GM23338 (cell line): ENCODE data around the gene NDST1. TPM values are rescaled to one million over a fixed set of nuclear protein-coding genes. Genes with fewer than 3 reads are reported as not detected.

Experiments
- ATAC-seq: fragments of 200-7000 bp; cut with Tn5 transposase; 3 replicates; pipeline ENCODE4 v1.9.1; 2020
- DNase-seq: peaks from one replicate; pipeline ENCODE4 v3.0.0-alpha.2; 2015; ENCODE audit warnings: low spot score
- H2AFZ ChIP-seq: fragments of 200-600 bp; sonication (generic); 2 replicates; pipeline ENCODE4 v1.8.0; 2016; ENCODE audit warnings: antibody characterized with exemption, mild to moderate bottlenecking, moderate library complexity
- H3F3A ChIP-seq: fragments of 200-600 bp; sonication (generic); replicated peaks from 2 replicates; pipeline ENCODE4 v1.8.0; 2017; ENCODE audit warnings: antibody characterized with exemption, mixed run types, low read depth
- H3K27ac ChIP-seq: fragments of 200-600 bp; sonication (generic); 2 replicates; pipeline ENCODE4 v1.6.1; 2016; ENCODE audit warnings: low read depth
- H3K27me3 ChIP-seq: fragments of 200-600 bp; sonication (generic); 2 replicates; pipeline ENCODE4 v1.8.0; 2016; ENCODE audit warnings: mild to moderate bottlenecking, mixed run types, moderate library complexity; ENCODE audit not compliant: insufficient read depth
- H3K36me3 ChIP-seq: fragments of 200-600 bp; sonication (generic); 2 replicates; pipeline ENCODE4 v1.8.0; 2016; ENCODE audit warnings: mild to moderate bottlenecking; ENCODE audit not compliant: insufficient read depth
- H3K4me1 ChIP-seq: fragments of 200-600 bp; sonication (generic); 2 replicates; pipeline ENCODE4 v1.8.0; 2016; ENCODE audit warnings: mild to moderate bottlenecking, moderate library complexity; ENCODE audit not compliant: insufficient read depth
- H3K4me2 ChIP-seq: fragments of 200-600 bp; sonication (generic); 2 replicates; pipeline ENCODE4 v1.7.1; 2017; ENCODE audit warnings: mixed run types
- H3K4me3 ChIP-seq: fragments of 200-600 bp; sonication (generic); 2 replicates; pipeline ENCODE4 v1.6.1; 2016; ENCODE audit warnings: mixed run types
- H3K79me2 ChIP-seq: fragments of 200-600 bp; sonication (generic); replicated peaks from 2 replicates; pipeline ENCODE4 v1.8.0; 2017; ENCODE audit warnings: mild to moderate bottlenecking; ENCODE audit not compliant: insufficient read depth
- H3K9me2 ChIP-seq: fragments of 200-600 bp; sonication (generic); 2 replicates; pipeline ENCODE4 v1.8.0; 2017; ENCODE audit not compliant: insufficient read depth
- H4K20me1 ChIP-seq: fragments of 200-600 bp; sonication (generic); replicated peaks from 2 replicates; pipeline ENCODE4 v1.8.0; 2017; ENCODE audit warnings: mild to moderate bottlenecking; ENCODE audit not compliant: insufficient read depth
- H3K27ac Mint-ChIP-seq: 2 replicates; pipeline ENCODE4 v1.8.0; 2020; ENCODE audit warnings: inconsistent platforms, mild to moderate bottlenecking, moderate library complexity, mixed read lengths
- H3K27me3 Mint-ChIP-seq: 3 replicates; pipeline ENCODE4 v1.8.0; 2022; ENCODE audit warnings: low read depth, mild to moderate bottlenecking, moderate library complexity, mixed read lengths, inconsistent platforms; ENCODE audit not compliant: insufficient read depth, poor library complexity
- H3K36me3 Mint-ChIP-seq: 3 replicates; pipeline ENCODE4 v1.8.0; 2021; ENCODE audit warnings: low read depth, mild to moderate bottlenecking, inconsistent platforms, moderate library complexity, mixed read lengths
- H3K4me1 Mint-ChIP-seq: 3 replicates; pipeline ENCODE4 v1.8.0; 2020; ENCODE audit warnings: mild to moderate bottlenecking, inconsistent platforms, mixed read lengths
- H3K4me3 Mint-ChIP-seq: 3 replicates; pipeline ENCODE4 v1.8.0; 2021; ENCODE audit warnings: moderate library complexity, mild to moderate bottlenecking, inconsistent platforms, mixed read lengths
- H3K9me3 Mint-ChIP-seq: 3 replicates; pipeline ENCODE4 v1.8.0; 2020; ENCODE audit warnings: moderate library complexity, mild to moderate bottlenecking, inconsistent platforms, mixed read lengths
- CREB1 ChIP-seq: fragments of 250-450 bp; sonication (Bioruptor Pico); IDR thresholded peaks from 2 replicates; pipeline ENCODE4 v1.5.0; 2020; ENCODE audit warnings: low read depth, mild to moderate bottlenecking, moderate library complexity
- CTCF ChIP-seq, 2 experiments: fragments of 200-600 bp in 1 of 2; sonication (generic) in 1 of 2; conservative IDR thresholded peaks; 2 replicates each; pipeline versions ENCODE4 v1.5.1 to v1.6.1; 2016 to 2017; ENCODE audit warnings: antibody characterized with exemption in 2 of 2, low read depth in 2 of 2, mild to moderate bottlenecking in 2 of 2, moderate library complexity in 1 of 2
- ETS1 ChIP-seq: IDR thresholded peaks from 2 replicates; pipeline ENCODE4 v1.6.1; 2016; ENCODE audit warnings: antibody characterized with exemption
- EZH2 ChIP-seq: fragments of 200-600 bp; sonication (generic); IDR thresholded peaks from one replicate; pipeline ENCODE4 v1.8.0; 2017; ENCODE audit warnings: antibody characterized with exemption, mild to moderate bottlenecking, low read depth; ENCODE audit not compliant: unreplicated experiment
- EZH2phosphoT487 ChIP-seq: fragments of 200-600 bp; sonication (generic); IDR thresholded peaks from one replicate; pipeline ENCODE4 v1.8.1; 2018; ENCODE audit warnings: antibody characterized with exemption; ENCODE audit not compliant: unreplicated experiment
- JUNB ChIP-seq: IDR thresholded peaks from one replicate; pipeline ENCODE4 v1.6.1; 2016; ENCODE audit warnings: antibody characterized with exemption; ENCODE audit not compliant: unreplicated experiment
- NANOG ChIP-seq: IDR thresholded peaks from 2 replicates; pipeline ENCODE4 v1.6.1; 2016; ENCODE audit warnings: antibody characterized with exemption, borderline replicate concordance
- POLR2AphosphoS5 ChIP-seq: IDR thresholded peaks from 2 replicates; pipeline ENCODE4 v1.6.1; 2016; ENCODE audit warnings: antibody characterized with exemption, low read depth
- STAT1 ChIP-seq: IDR thresholded peaks from one replicate; pipeline ENCODE4 v1.6.1; 2016; ENCODE audit warnings: antibody characterized with exemption; ENCODE audit not compliant: unreplicated experiment
- ZNF114 ChIP-seq: fragments of 250-450 bp; sonication (Bioruptor Pico); IDR thresholded peaks from 2 replicates; pipeline ENCODE4 v1.5.0; 2020; ENCODE audit warnings: mild to moderate bottlenecking, moderate library complexity
- ZNF331 ChIP-seq: fragments of 250-450 bp; sonication (Bioruptor Pico); IDR thresholded peaks from 2 replicates; pipeline ENCODE4 v1.5.0; 2020; ENCODE audit warnings: low read depth, mild to moderate bottlenecking, moderate library complexity
- polyA plus RNA-seq: library from polyadenylated mRNA; unstranded; fragments of >200 nt; fragmentation: Nextera tagmentation; extraction: Ambion mirVana; gene quantifications from 2 replicates; pipeline ENCODE4 v1.2.1, GENCODE V29; 2016
- total RNA-seq: library from RNA; depleted of rRNA; stranded (reverse); fragments of >200 nt; shearing (Covaris generic); gene quantifications from 2 replicates; pipeline ENCODE4 v1.2.3, GENCODE V29; 2014

The NDST1 gene
- total and polyA plus RNA-seq, 2 experiments from 2014 or later, result 7.3 to 85.0 TPM

- Histone ChIP-seq H3F3A (0 out of 2 replicates have a peak, but pooled peaks cover 6% of the 10 kb centered on the region), H3K79me2 (peaks cover 92% of the 10 kb centered on the region), H4K20me1 (peaks cover 22% of the 10 kb centered on the region), H3K36me3 (no peaks in the 10 kb centered on the region), H3K27me3 (no peaks in the 10 kb centered on the region), H3K4me2 (peak overlapping the region; percentile 74), H3K9me2 (no peaks in the 10 kb centered on the region), H3K4me3 (no peak overlapping the region), H3K27ac (peak overlapping the region; percentile 55; the same call in 1 of the 2 replicates), H3K4me1 (peaks cover 34% of the 10 kb centered on the region), H2AFZ (no peak overlapping the region)
- ATAC-seq (peak; percentile 59), DNase-seq (peak; percentile 62)
- Mint-ChIP-seq H3K27ac (peak overlapping the region; percentile 58), H3K4me1 (peaks cover 65% of the 10 kb centered on the region), H3K36me3 (no peaks in the 10 kb centered on the region), H3K27me3 (peaks cover 26% of the 10 kb centered on the region), H3K4me3 (peak overlapping the region; percentile 24; the same call in 2 of the 3 replicates), H3K9me3 (no peaks in the 10 kb centered on the region)
- TF ChIP-seq POLR2AphosphoS5 (no peak), ETS1 (no peak), EZH2 (no peak), CTCF (conservative IDR thresholded peaks at IDR 0.05; ENCODE audit: low read depth in 2 of 2) (no peak), NANOG (no peak)
These were observed 3.8 kb downstream of the NDST1 start for GRCh38 chr5:150511578-150512367.

GRCh38 chr5:150512368-150512747 lies 4.4 kb downstream of the NDST1 start:
- Mint-ChIP-seq H3K4me3 (no peak overlapping the region; the same call in 2 of the 3 replicates), H3K27ac (peak overlapping the region; percentile 51; the same call in 1 of the 2 replicates)
- H3K4me2 ChIP-seq, result peak overlapping the region; percentile 74; the same call in 1 of the 2 replicates
- TF ChIP-seq NANOG (no peak), ZNF331 (CRISPR knock-in tag) (no peak), ETS1 (no peak), JUNB (no peak), STAT1 (no peak), CREB1 (no peak), EZH2phosphoT487 (no peak), EZH2 (no peak), POLR2AphosphoS5 (no peak), ZNF114 (CRISPR knock-in tag) (no peak)

More at GRCh38 chr5:150512368-150512747, 4.4 kb downstream of the NDST1 start:
- Mint-ChIP-seq H3K9me3 (no peaks in the 10 kb centered on the region), H3K36me3 (no peaks in the 10 kb centered on the region), H3K27me3 (peaks cover 26% of the 10 kb centered on the region), H3K4me1 (peaks cover 68% of the 10 kb centered on the region)
- no peak overlapping the region for H2AFZ ChIP-seq
- H4K20me1 ChIP-seq, result peaks cover 25% of the 10 kb centered on the region
- peaks cover 92% of the 10 kb centered on the region for H3K79me2 ChIP-seq
- no peaks in the 10 kb centered on the region for H3K27me3 ChIP-seq
- peak overlapping the region; percentile 55; the same call in 1 of the 2 replicates for H3K27ac ChIP-seq
- ATAC-seq (no peak), DNase-seq (no peak)
- H3K4me1 ChIP-seq, result peaks cover 38% of the 10 kb centered on the region
- no peak overlapping the region for H3K4me3 ChIP-seq
- no peaks in the 10 kb centered on the region for H3K36me3 ChIP-seq
- 0 out of 2 replicates have a peak, but pooled peaks cover 6% of the 10 kb centered on the region for H3F3A ChIP-seq
- no peaks in the 10 kb centered on the region for H3K9me2 ChIP-seq
